Osteocyte (in vitro differentiated cells): Measurements from ENCODE around the gene RHOT1. TPM values are rescaled to one million over a fixed set of nuclear protein-coding genes. Genes with fewer than 3 reads are reported as not detected.

Experiments used
- DNase-seq: peaks from one replicate; pipeline ENCODE4 v3.0.0; 2021; ENCODE audit warnings: mixed read lengths; ENCODE audit not compliant: unreplicated experiment; ENCODE audit errors: extremely low spot score
- H3K27ac Mint-ChIP-seq: one replicate; pipeline ENCODE4 v1.8.0; 2021; ENCODE audit warnings: mild to moderate bottlenecking, mixed read lengths; ENCODE audit not compliant: unreplicated experiment
- H3K27me3 Mint-ChIP-seq: one replicate; pipeline ENCODE4 v1.8.0; 2021; ENCODE audit warnings: mixed read lengths; ENCODE audit not compliant: unreplicated experiment
- H3K36me3 Mint-ChIP-seq: one replicate; pipeline ENCODE4 v1.8.0; 2021; ENCODE audit warnings: mixed read lengths; ENCODE audit not compliant: unreplicated experiment
- H3K4me1 Mint-ChIP-seq: one replicate; pipeline ENCODE4 v1.8.0; 2021; ENCODE audit warnings: mixed read lengths; ENCODE audit not compliant: unreplicated experiment
- H3K4me3 Mint-ChIP-seq: one replicate; pipeline ENCODE4 v1.8.0; 2021; ENCODE audit warnings: mild to moderate bottlenecking, moderate library complexity, mixed read lengths; ENCODE audit not compliant: unreplicated experiment
- H3K9me3 Mint-ChIP-seq: one replicate; pipeline ENCODE4 v1.8.0; 2021; ENCODE audit warnings: mixed read lengths; ENCODE audit not compliant: unreplicated experiment
- CTCF ChIP-seq: fragments of 200-600 bp; sonication (generic); IDR thresholded peaks from 2 replicates; pipeline ENCODE4 v1.5.0; 2021; ENCODE audit warnings: antibody characterized with exemption, mild to moderate bottlenecking, moderate library complexity
- total RNA-seq: library from RNA; stranded (reverse); gene quantifications from 2 replicates; pipeline ENCODE4 v1.2.1, GENCODE V29; 2021

The RHOT1 gene
- total RNA-seq, 1 donor from 2014 or later: 32.2 TPM

GRCh38 chr17:32155896-32156295 is 13.6 kb downstream of the RHOT1 start:
- H3K4me3 Mint-ChIP-seq: no peak overlapping the region

GRCh38 chr17:32156656-32157055 is 14.4 kb downstream of the RHOT1 start:
- no peak for DNase-seq
- Mint-ChIP-seq H3K27me3 (no peaks in the 10 kb centered on the region), H3K27ac (no peak overlapping the region), H3K36me3 (peaks cover 25% of the 10 kb centered on the region), H3K4me3 (no peak overlapping the region), H3K4me1 (peaks cover 15% of the 10 kb centered on the region), H3K9me3 (no peaks in the 10 kb centered on the region)
- TF ChIP-seq CTCF: no peak

More at GRCh38 chr17:32155896-32156295, 13.6 kb downstream of the RHOT1 start:
- TF ChIP-seq CTCF: no peak
- Mint-ChIP-seq H3K4me1 (peaks cover 8% of the 10 kb centered on the region), H3K27ac (no peak overlapping the region), H3K9me3 (no peaks in the 10 kb centered on the region), H3K36me3 (peaks cover 22% of the 10 kb centered on the region), H3K27me3 (no peaks in the 10 kb centered on the region)
- no peak for DNase-seq

GRCh38 chr17:32157225-32157624 is 14.9 kb downstream of the RHOT1 start:
- DNase-seq: no peak
- Mint-ChIP-seq H3K27ac (no peak overlapping the region), H3K9me3 (no peaks in the 10 kb centered on the region), H3K4me1 (peaks cover 19% of the 10 kb centered on the region), H3K36me3 (peaks cover 22% of the 10 kb centered on the region), H3K27me3 (no peaks in the 10 kb centered on the region), H3K4me3 (no peak overlapping the region)
- no peak for TF ChIP-seq CTCF

GRCh38 chr17:32158870-32159585 is 16.7 kb downstream of the RHOT1 start:
- no peak for TF ChIP-seq CTCF
- Mint-ChIP-seq H3K27me3 (no peaks in the 10 kb centered on the region), H3K36me3 (peaks cover 15% of the 10 kb centered on the region), H3K27ac (no peak overlapping the region), H3K4me1 (peaks cover 21% of the 10 kb centered on the region), H3K9me3 (no peaks in the 10 kb centered on the region), H3K4me3 (no peak overlapping the region)
- DNase-seq: no peak

- Mint-ChIP-seq H3K9me3 (no peaks in the 10 kb centered on the region), H3K36me3 (peaks cover 15% of the 10 kb centered on the region), H3K4me3 (no peak overlapping the region)
Observed at GRCh38 chr17:32159586-32160438, 17.5 kb downstream of the RHOT1 start.

More at GRCh38 chr17:32159586-32160438, 17.5 kb downstream of the RHOT1 start:
- no peaks in the 10 kb centered on the region for H3K27me3 Mint-ChIP-seq
- no peak for TF ChIP-seq CTCF
- peaks cover 21% of the 10 kb centered on the region for H3K4me1 Mint-ChIP-seq
- no peak for DNase-seq
- H3K27ac Mint-ChIP-seq: no peak overlapping the region
